HG03342 (cell line): Measurements from ENCODE around the gene C11orf86.

Source experiments
- ATAC-seq: cut with Tn5 transposase; IDR thresholded peaks from one replicate; pipeline ENCODE4 v1.9.1; 2021; ENCODE audit warnings: mild to moderate bottlenecking, moderate library complexity; ENCODE audit not compliant: unreplicated experiment

The C11orf86 gene

GRCh38 chr11:67022961-67023956 lies 48.2 kb downstream of the C11orf86 start, which contains the start of gene SYT12:
Gene SYT12, plus strand, starts transcription at chr11:67023134. Its CDS starts 7,011 bp downstream, at chr11:67030145.
- ATAC-seq: no peak

GRCh38 chr11:67023957-67024353 lies 48.9 kb downstream of the C11orf86 start:
- ATAC-seq: no peak

GRCh38 chr11:67024410-67024809 lies 49.3 kb downstream of the C11orf86 start:
- no peak for ATAC-seq

GRCh38 chr11:67024966-67025365 lies 49.9 kb downstream of the C11orf86 start:
- ATAC-seq: no peak

GRCh38 chr11:67025750-67026149 lies 50.6 kb downstream of the C11orf86 start:
- no peak for ATAC-seq
